ENCODE measurements around the gene MTHFD1L.

The MTHFD1L gene

DNA sequence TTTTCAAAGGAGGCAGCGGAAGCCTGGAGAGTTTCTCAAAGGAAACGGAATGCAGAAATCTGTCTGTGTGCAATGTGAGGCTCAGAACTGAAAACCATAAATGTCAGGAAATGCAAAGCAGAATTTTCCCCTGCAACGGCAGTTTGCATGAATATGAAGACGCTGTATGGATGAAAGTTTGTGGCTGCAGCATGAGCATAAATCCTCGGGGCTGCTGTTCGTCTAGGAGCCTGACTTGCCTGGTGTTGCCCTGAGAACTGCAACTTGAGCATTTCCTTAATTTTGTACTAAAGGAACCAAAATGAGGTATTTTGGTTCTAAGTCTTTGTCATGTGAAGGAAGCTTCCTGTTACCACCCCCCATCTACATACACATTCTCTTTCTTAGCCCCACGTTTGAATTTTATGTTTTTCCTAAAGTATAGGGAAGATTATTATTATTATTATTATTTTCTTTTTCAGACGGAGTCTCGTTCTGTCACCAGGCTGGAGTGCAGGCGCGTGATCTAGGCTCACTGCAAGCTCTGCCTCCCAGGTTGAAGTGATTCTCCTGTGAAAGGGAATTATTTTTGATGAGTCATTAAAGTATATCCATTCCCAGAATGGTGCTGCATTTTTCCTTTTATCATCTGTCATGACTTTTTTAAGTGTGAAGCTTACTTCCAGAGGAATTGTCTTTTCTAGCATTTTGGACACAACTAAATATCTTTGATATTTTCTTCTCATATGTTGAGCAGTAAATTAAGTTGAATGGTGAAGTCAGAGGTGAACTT, 33.1 kb downstream of the MTHFD1L start:
- TF ChIP-seq POLR2A (IDR thresholded peaks at IDR 0.05; ENCODE audit: low read depth, low read length) = no peak
- FAIRE-seq = no peak
- DNase-seq (ENCODE audit: insufficient read length, low spot score) = no peak

DNA sequence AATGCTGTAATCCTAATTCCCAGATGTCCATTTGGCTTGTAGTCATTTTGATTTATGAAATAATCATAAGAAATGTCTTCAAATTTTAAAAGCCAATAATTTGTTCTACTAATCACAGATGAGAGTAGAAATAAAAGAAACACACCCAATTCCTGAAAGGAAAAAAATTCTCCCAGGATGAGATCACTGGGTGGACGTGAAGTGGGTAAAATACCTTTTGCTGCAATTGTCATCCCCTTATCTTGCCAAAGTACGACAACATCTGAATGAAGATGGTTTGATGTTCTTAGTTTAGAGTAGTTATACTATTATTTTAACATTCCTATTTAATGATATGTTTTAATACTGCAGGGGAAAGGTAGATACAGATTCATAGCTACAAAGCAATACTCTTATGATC, 33.7 kb downstream of the MTHFD1L start:
- DNase-seq (ENCODE audit: insufficient read length, low spot score) (no peak), FAIRE-seq (no peak)
- no peak for TF ChIP-seq POLR2A (IDR thresholded peaks at IDR 0.05; ENCODE audit: low read depth, low read length)

DNA sequence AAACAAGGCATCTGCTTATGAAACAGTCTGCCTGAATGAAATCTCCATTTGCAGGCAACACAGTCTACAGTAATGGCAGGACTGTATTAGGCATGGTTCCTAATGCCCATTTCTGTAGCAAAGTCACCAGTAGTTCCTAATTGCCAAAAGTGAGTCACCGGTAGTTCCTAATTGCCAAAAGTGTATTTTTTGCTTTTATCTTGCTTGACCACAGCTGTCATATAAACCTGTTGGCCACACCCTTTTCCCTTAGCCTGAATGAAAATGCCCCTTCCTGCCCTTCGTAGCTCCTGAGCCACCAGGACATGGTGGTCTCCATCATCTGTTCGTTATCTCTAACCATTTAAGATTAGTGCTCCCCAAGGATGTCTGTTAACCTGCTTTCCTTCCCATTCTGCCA, 34.5 kb downstream of the MTHFD1L start:
- no peak for FAIRE-seq
- no peak for DNase-seq (ENCODE audit: insufficient read length, low spot score)
- TF ChIP-seq POLR2A (IDR thresholded peaks at IDR 0.05; ENCODE audit: low read depth, low read length) = no peak

DNA sequence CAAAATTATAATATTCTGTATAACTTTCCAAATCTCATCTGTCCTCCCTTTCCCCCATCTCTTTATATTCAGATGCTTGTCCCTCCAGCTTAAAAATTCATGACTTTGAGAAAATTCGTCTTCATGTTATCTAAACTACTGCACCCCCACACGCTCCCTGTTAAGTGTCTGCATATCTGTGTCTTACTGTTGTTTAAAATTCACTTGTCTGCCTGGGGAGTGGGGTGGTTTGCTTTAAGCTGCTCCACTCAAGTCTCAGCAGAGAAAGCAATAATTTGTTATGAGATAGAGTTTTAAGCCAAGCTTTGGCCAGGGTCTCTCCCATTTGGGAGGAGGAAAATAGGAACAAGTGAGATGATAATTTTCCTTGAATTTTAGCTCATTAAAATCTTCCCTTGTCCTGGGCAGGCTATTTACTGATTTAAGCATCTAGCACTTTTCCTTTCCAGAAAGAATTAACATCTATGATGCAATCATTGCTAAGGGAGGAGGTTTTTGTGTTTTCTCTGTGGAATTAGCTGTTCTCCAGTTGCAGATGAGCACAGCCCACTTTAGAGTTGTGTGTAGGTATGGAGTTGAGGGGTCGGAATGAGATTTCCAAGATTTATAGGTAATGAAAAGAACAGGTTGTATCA, 36.8 kb downstream of the MTHFD1L start:
- FAIRE-seq (no peak), DNase-seq (ENCODE audit: insufficient read length, low spot score) (no peak)
- TF ChIP-seq POLR2A (IDR thresholded peaks at IDR 0.05; ENCODE audit: low read depth, low read length) = no peak

DNA sequence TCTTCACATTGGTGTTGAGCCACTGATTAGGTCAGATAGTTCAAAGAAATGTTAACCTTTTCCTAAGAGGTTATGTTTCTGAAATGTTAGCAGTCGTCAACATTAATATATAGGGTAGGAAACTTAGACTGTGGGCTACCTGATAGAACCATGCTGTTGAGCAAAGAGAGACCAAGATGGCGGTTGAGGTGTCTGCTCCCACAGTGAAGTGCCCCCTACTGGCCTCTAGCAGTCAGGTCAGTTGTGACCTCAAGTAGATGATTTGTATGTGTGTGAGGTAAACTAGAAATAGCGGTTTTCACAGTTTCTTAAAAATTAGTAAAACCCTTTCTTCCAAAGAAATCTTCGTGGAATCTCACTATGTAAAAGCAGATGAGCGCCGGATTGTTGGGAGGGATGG, 40.3 kb downstream of the MTHFD1L start:
- DNase-seq (ENCODE audit: insufficient read length, low spot score) = no peak
- no peak for TF ChIP-seq POLR2A (IDR thresholded peaks at IDR 0.05; ENCODE audit: low read depth, low read length)
- FAIRE-seq = no peak

DNA sequence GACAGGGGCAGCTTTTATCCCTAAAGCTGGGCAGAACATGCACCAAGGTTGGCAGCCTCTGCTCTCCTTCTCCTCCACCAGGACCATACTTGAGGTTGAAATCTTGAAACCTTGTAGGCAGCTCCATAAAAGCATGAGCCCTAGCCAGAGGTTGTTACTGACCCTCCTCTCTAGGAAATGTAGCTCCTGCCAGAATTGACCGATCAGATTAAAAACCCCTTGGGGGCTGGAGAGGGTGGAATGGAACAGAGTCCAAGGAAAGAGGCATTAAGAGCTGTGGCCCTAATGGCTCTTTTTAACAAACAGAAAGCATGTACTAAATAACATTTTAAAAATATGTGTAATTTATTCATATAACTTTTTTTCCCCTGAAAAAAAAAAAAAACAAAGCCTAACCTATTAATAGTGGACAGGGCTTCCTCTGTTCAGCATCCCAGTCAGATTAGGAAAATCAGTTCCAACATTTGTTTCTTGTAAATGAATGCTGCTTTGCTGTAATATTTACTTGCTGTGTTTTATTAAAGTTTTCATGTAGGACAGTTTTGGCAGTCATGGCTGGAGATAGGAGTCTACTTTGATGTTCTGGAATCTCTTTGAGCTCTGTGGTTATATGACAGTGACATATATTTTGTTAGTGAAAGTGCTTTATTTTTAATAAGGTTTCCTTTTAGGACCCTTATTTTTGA, 41.3 kb downstream of the MTHFD1L start:
- DNase-seq (ENCODE audit: insufficient read length, low spot score) = no peak
- no peak for TF ChIP-seq POLR2A (IDR thresholded peaks at IDR 0.05; ENCODE audit: low read depth, low read length)
- FAIRE-seq = no peak

DNA sequence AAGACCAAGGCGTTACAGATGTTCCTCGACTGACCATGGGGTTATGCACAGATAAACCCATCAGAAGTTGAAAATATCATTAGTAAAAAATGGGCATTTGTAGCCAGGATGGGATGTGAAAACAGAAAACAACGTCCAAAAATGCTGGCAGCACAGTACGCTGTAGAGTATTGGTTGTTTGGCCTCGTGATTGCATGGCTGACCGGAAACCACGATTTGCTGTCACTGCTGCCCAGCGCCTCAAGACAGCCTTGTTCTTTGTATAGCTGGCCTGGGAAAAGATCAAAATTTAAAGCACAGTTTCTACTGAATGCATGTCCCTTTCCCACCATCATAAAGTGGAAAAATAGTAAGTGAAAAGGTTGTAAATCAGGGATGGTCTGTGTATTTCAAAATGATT, 41.9 kb downstream of the MTHFD1L start:
- no peak for DNase-seq (ENCODE audit: insufficient read length, low spot score)
- no peak for FAIRE-seq
- no peak for TF ChIP-seq POLR2A (IDR thresholded peaks at IDR 0.05; ENCODE audit: low read depth, low read length)

DNA sequence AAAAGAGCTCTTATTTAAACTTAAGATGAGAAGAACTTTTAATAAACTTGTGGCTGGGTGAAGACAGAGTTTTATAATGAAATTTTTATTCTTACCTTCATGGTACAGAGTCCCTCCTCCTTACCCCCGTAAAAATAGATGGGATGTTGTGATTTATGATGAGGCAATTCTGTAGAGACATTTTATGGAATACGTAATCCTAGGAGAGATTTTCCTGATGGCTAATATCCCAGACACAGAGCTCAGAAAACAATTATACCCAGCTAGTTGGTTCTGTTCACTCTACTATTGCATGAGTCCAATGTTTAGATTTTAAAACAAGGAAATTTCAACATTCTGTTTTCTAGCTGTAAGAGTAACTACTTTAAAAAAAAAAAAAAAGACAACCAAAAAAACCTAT, 43.4 kb downstream of the MTHFD1L start:
- FAIRE-seq (no peak), DNase-seq (ENCODE audit: insufficient read length, low spot score) (no peak)
- no peak for TF ChIP-seq POLR2A (IDR thresholded peaks at IDR 0.05; ENCODE audit: low read depth, low read length)

DNA sequence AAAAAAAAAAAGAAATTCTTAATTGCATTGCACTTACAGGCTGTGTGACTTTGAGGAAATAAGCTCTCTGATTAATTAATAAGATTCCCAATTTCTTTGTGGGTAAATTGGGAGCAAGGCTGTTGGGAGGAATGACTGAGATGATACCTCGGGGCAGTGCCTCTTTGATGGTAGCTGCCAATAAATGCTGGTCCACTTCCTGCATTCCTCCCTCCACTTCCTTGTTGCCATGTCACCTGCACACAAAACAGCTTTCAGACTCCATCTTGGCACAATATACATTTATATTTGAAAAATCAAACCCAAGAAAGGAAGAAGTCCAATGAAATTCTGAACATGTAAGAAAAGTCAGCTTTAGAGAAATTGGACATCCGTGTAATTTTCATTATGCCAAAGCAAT, 45.1 kb downstream of the MTHFD1L start:
- no peak for DNase-seq (ENCODE audit: insufficient read length, low spot score)
- FAIRE-seq = no peak
- no peak for TF ChIP-seq POLR2A (IDR thresholded peaks at IDR 0.05; ENCODE audit: low read depth, low read length)

DNA sequence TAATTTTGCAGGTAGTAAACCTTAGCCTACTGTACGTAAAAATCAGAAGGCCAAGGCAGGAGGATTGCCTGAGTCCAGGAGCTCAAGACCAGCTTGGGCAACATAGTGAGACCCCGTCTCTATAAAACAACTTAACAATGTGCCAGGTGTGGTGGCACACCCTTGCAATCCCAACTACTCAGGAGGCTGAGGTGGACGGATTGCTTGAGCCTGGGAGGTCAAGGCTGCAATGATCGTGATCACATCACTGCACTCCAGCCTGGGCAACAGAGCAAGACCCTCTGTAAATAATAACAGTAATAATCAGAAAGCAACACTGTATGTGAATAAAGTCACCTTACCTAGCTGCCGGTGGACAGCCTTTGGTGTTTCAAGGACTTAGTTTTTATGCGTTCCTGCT, 48.9 kb downstream of the MTHFD1L start:
- FAIRE-seq (no peak), DNase-seq (ENCODE audit: insufficient read length, low spot score) (no peak)
- TF ChIP-seq POLR2A (IDR thresholded peaks at IDR 0.05; ENCODE audit: low read depth, low read length) = no peak

DNA sequence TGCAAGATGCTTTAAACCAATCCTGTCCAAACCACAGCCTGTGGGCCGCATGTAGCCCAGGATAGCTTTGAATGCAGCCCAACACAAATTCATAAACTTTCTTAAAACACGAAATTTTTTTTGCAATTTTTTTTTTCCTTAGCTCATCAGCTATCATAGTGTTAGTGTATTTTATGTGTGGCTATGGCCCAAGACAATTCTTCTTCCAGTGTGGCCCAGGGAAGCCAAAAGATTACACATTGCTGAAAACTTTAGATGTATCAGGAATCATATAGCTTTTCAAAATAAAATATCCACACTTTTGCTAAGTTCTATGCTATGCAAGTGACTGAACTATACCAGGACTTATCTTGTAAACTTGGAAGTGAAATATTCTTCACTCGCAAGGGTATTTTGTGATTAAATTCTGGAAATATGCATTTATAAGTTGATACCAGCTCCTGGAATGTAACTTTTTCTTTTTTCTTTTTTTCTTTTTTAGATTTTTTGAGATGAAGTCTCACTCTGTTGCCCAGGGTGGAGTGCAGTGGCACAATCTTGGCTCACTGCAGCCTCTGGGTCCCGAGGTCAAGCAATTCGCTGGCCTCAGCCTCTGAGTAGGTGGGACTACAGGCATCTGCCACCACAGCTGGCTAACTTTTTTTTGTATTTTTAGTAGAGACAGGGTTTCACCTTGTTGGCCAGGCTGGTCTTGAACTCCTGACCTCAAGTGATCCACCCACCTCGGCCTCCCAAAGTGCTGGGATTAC, 49.8 kb downstream of the MTHFD1L start:
- FAIRE-seq (no peak), DNase-seq (ENCODE audit: insufficient read length, low spot score) (no peak)
- TF ChIP-seq POLR2A (IDR thresholded peaks at IDR 0.05; ENCODE audit: low read depth, low read length) = no peak

DNA sequence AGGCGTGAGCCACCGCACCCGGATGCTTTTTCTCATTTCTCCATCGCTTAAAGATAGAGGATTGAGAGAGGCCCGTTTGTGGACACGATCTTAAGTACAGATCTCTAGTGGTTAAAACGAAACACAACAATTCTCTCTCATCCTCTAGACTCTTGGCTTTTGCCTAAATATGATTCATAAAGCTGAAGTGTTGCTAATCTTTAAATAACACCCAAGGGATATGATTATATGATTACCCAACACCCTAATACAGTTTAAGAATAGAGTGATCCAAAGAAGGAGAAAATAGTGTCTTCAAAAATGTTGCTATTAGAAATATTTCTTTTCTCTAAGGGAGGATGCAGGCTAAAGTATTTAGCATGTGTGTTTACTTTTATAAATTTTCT, 50.4 kb downstream of the MTHFD1L start:
- TF ChIP-seq POLR2A (IDR thresholded peaks at IDR 0.05; ENCODE audit: low read depth, low read length) = no peak
- DNase-seq (ENCODE audit: insufficient read length, low spot score) = no peak
- FAIRE-seq = no peak

DNA sequence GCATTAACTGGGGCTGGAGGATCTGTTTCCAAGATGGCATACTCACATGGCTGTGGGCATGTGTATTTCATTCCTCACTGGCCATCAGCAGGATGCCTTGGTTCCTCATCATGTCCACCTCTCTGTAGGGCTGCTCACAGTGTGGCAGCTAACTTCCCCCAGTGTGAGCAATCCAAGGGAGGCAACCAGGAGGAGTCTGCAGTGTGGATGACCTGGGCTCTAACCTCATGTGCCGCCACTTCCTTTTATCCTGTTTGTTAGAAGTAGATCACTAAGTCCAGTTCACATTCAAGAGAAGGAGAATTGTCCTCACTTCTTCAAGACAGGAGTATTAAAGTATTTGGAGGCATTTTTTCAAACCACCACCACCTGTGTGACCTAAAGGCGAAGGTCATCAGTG, 54.4 kb downstream of the MTHFD1L start:
- DNase-seq (ENCODE audit: insufficient read length, low spot score) (no peak), FAIRE-seq (no peak)
- TF ChIP-seq POLR2A (IDR thresholded peaks at IDR 0.05; ENCODE audit: low read depth, low read length) = no peak

DNA sequence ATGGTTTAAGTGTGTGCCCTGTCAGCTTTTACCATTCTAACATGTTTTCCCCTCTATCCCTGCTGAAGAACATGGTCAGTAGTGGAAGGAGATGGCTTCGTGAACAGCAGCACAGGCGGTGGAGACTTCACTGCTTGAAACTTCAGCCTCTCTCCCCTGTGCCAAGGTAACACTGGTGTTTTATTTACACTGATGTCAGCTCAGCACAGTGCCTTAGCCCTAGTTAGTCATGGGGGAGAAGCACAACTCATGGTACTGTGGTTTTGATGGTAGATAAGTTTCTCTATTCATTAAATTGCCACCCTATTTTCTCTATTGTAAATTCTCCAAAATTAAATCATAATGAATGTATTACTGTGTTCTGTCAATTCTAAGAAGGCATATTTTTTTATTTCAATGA, 56.6 kb downstream of the MTHFD1L start:
- DNase-seq (ENCODE audit: insufficient read length, low spot score) (no peak), FAIRE-seq (no peak)
- no peak for TF ChIP-seq POLR2A (IDR thresholded peaks at IDR 0.05; ENCODE audit: low read depth, low read length)

Data from H54 (cell line).